Muscle layer of duodenum (tissue), 2 donors: ENCODE results near the gene OR2F1.

Experiments
- H3K27ac ChIP-seq: one replicate; pipeline ENCODE4 v1.7.0; 2013; ENCODE audit warnings: mild to moderate bottlenecking, low read length
- H3K27me3 ChIP-seq: one replicate; pipeline ENCODE4 v1.7.0; 2013; ENCODE audit warnings: low read depth, mild to moderate bottlenecking, control low read depth, low read length
- H3K36me3 ChIP-seq, 2 donors: one replicate each; pipeline ENCODE4 v1.7.0; 2013; ENCODE audit warnings: low read length in 2 of 2, control low read depth in 1 of 2, mild to moderate bottlenecking in 1 of 2; ENCODE audit not compliant: insufficient read depth in 2 of 2, control insufficient read depth in 1 of 2
- H3K4me1 ChIP-seq, 2 donors: one replicate each; pipeline ENCODE4 v1.7.0; 2013; ENCODE audit warnings: low read length in 2 of 2, mild to moderate bottlenecking in 2 of 2, control low read depth in 1 of 2, moderate library complexity in 1 of 2; ENCODE audit not compliant: insufficient read depth in 2 of 2, control insufficient read depth in 1 of 2
- H3K4me3 ChIP-seq, 2 donors: one replicate each; pipeline ENCODE4 v1.7.0; 2013; ENCODE audit warnings: low read length in 2 of 2, low read depth in 1 of 2, mild to moderate bottlenecking in 1 of 2
- H3K9me3 ChIP-seq, 2 donors: one replicate each; pipeline ENCODE4 v1.7.0; 2013; ENCODE audit warnings: low read length in 2 of 2, control low read depth in 1 of 2, mild to moderate bottlenecking in 1 of 2; ENCODE audit not compliant: control insufficient read depth in 1 of 2
- donor health status: healthy.

OR2F1 gene

DNA sequence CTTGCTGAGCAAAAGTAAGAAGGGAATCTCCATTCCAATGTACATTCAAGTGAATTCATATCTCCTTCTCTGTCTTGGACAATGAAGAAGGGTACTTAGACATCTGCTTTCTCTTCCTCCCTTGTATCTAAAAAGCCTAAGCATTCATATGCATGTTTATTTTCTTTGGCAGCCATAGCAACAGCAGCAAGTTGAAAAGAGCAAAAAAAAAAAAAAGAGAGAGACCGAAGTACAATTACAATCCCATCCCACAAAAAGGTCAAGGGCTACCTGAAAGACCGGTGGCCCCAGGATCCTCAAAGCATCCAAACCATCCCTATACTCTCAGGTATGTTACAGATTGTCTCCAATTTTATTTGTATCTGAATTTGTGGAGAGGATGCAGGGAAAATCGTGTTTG is 4.1 kb downstream of the OR2F1 start:
- Histone ChIP-seq H3K4me3 (no peak overlapping the region), H3K36me3 (no peaks in the 10 kb centered on the region)

DNA sequence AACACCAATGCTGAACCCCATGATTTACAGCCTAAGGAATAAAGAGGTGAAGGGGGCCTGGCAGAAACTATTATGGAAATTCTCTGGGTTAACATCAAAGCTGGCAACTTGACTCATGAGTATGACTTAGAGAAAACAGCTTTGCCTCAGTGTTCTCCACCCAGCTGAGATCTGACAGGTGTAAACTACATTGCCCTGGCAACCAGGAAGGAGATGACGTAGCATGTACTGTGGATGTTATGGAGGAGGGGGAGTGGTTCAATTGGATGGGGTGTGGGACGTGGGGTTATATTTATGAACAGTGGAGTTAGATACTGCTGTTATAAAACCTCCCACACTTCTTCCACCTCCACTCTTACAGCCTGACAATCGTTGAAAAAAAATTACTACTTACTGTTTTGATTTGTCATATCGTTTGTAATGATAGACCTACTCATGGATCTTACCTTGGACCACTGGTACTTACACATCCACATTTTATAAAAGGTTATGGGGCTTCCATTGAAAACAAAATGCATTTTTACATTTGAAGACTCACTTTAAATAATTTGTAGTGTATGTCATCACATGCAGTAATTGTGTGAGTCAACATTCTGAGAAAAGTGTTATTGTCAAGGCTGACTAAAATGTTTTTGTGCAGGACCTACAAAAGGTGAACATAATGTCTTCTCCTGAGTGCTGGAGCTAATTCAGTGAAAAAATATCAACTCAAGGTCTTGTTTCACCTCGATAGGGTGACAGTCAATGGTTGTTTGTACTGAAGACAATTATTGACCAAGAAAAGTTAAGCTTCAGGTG is 6.4 kb downstream of the OR2F1 start:
- Histone ChIP-seq H3K4me3 (no peak overlapping the region), H3K36me3 (no peaks in the 10 kb centered on the region), H3K9me3 (no peaks in the 10 kb centered on the region)

More for the DNA sequence above, 4.1 kb downstream of the OR2F1 start:
- no peaks in the 10 kb centered on the region for H3K4me1 ChIP-seq
- no peak overlapping the region for H3K27ac ChIP-seq
- no peaks in the 10 kb centered on the region for H3K9me3 ChIP-seq
- no peaks in the 10 kb centered on the region for H3K27me3 ChIP-seq

GRCh38 chr7:143965280-143965679 is 10.6 kb downstream of the OR2F1 start:
- Histone ChIP-seq H3K9me3 (no peaks in the 10 kb centered on the region), H3K27me3 (no peaks in the 10 kb centered on the region), H3K36me3 (no peaks in the 10 kb centered on the region), H3K4me3 (no peak overlapping the region), H3K4me1 (no peaks in the 10 kb centered on the region), H3K27ac (no peak overlapping the region)

More for the DNA sequence above, 6.4 kb downstream of the OR2F1 start:
- Histone ChIP-seq H3K4me1 (no peaks in the 10 kb centered on the region), H3K27me3 (no peaks in the 10 kb centered on the region), H3K27ac (no peak overlapping the region)

- H3K4me1 ChIP-seq, result no peaks in the 10 kb centered on the region
- H3K27me3 ChIP-seq, result no peaks in the 10 kb centered on the region
- H3K9me3 ChIP-seq, result no peaks in the 10 kb centered on the region
- no peak overlapping the region for H3K27ac ChIP-seq
- no peaks in the 10 kb centered on the region for H3K36me3 ChIP-seq
- H3K4me3 ChIP-seq, result no peak overlapping the region
These were observed 12.8 kb downstream of the OR2F1 start for GRCh38 chr7:143967398-143967797.

- no peaks in the 10 kb centered on the region for H3K4me1 ChIP-seq
- no peaks in the 10 kb centered on the region for H3K27me3 ChIP-seq
- no peaks in the 10 kb centered on the region for H3K9me3 ChIP-seq
- no peak overlapping the region for H3K27ac ChIP-seq
- no peak overlapping the region for H3K4me3 ChIP-seq
- H3K36me3 ChIP-seq, result no peaks in the 10 kb centered on the region
These were observed 19.3 kb downstream of the OR2F1 start for GRCh38 chr7:143973870-143974416.

GRCh38 chr7:143974459-143974858 is 19.8 kb downstream of the OR2F1 start:
- Histone ChIP-seq H3K27me3 (no peaks in the 10 kb centered on the region), H3K4me1 (no peaks in the 10 kb centered on the region), H3K36me3 (no peaks in the 10 kb centered on the region), H3K27ac (no peak overlapping the region), H3K9me3 (no peaks in the 10 kb centered on the region), H3K4me3 (no peak overlapping the region)

- Histone ChIP-seq H3K9me3 (no peaks in the 10 kb centered on the region), H3K27ac (no peak overlapping the region), H3K4me1 (no peaks in the 10 kb centered on the region), H3K4me3 (no peak overlapping the region), H3K27me3 (no peaks in the 10 kb centered on the region), H3K36me3 (no peaks in the 10 kb centered on the region)
These were observed 21.0 kb downstream of the OR2F1 start for GRCh38 chr7:143975617-143976016.

DNA sequence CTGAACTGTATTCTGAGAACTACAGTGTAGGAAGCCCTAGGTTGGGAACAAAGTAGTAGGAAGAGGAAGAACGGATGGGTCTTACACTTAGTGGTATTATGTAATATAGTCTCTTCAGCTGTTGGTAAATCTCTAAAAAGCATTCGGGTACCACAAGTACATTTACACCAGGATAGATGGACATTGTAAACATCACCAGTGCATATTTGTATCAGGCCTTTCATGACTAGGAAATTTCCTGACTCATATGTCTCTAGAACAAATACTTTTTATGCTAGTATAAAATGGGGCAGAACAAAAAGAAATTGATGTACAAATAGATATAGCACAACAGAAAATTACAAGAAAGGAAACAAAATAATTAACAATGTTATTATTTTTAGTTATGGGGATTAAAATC is 23.9 kb downstream of the OR2F1 start:
- no peak overlapping the region for H3K4me3 ChIP-seq
- no peak overlapping the region for H3K27ac ChIP-seq
- H3K4me1 ChIP-seq, result no peaks in the 10 kb centered on the region
- no peaks in the 10 kb centered on the region for H3K27me3 ChIP-seq
- no peaks in the 10 kb centered on the region for H3K9me3 ChIP-seq
- no peaks in the 10 kb centered on the region for H3K36me3 ChIP-seq

DNA sequence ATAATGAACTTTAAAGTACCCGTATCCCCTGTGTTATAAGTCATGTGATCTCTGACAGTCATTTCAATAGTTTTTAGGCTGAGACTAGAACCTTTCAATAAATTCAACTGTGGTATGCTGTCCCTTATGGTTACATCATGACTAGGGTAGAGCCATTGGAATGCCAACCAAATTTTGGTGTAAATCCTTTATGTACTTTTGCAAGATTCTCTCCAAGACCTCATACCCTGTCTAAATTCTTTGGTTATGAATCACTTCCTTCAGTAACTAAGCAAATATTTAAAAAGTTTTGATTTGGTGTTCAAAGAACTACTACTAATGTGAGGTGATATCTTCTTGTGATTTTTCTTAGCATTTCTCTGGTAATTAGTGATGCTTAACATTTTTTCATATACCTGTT is 24.7 kb downstream of the OR2F1 start:
- Histone ChIP-seq H3K4me3 (no peak overlapping the region), H3K27ac (no peak overlapping the region), H3K27me3 (no peaks in the 10 kb centered on the region), H3K4me1 (no peaks in the 10 kb centered on the region), H3K36me3 (no peaks in the 10 kb centered on the region), H3K9me3 (no peaks in the 10 kb centered on the region)

DNA sequence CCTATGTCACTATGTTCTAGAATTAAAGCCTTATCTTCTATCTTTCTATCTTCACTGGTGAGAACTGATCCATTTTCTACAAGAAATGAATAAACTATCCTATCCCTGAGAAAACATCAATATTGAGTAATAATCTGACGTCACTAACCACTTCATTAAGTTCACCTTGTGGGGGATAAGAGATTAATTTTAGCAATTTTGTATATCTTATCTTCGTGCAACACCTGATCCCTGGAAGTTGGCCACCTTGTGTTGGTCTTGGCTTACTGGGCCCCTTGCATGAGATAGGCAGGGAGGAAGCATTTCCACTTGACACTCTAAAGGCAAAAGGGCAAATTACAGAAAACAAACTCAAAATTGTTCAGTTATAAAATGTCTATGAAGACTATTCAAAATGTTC is 25.4 kb downstream of the OR2F1 start:
- Histone ChIP-seq H3K36me3 (no peaks in the 10 kb centered on the region), H3K27me3 (no peaks in the 10 kb centered on the region), H3K4me1 (no peaks in the 10 kb centered on the region), H3K27ac (no peak overlapping the region), H3K9me3 (no peaks in the 10 kb centered on the region), H3K4me3 (no peak overlapping the region)

GRCh38 chr7:143980746-143981510 is 26.3 kb downstream of the OR2F1 start:
- H3K27ac ChIP-seq, result no peak overlapping the region
- no peaks in the 10 kb centered on the region for H3K27me3 ChIP-seq
- H3K4me1 ChIP-seq, result no peaks in the 10 kb centered on the region
- no peak overlapping the region for H3K4me3 ChIP-seq
- H3K9me3 ChIP-seq, result no peaks in the 10 kb centered on the region
- no peaks in the 10 kb centered on the region for H3K36me3 ChIP-seq
